HepG2 (cell line): ENCODE measurements around the gene VAMP2. TPM values are rescaled to one million over a fixed set of nuclear protein-coding genes. Genes with fewer than 3 reads are reported as not detected.

Experiments used
- AGO1 ChIP-seq: fragments of 200-400 bp; formaldehyde crosslinking; IDR thresholded peaks from 2 replicates; pipeline ENCODE4 v1.6.1; 2017; ENCODE audit warnings: mild to moderate bottlenecking, low read depth, low read length, moderate library complexity; ENCODE audit not compliant: poor library complexity, severe bottlenecking
- ARNTL ChIP-seq: sonication (generic); formaldehyde crosslinking; IDR thresholded peaks from 2 replicates; pipeline ENCODE4 v1.4.0; 2020; ENCODE audit warnings: mild to moderate bottlenecking, missing genetic modification reagents
- CSRNP1 ChIP-seq: sonication (generic); formaldehyde crosslinking; IDR thresholded peaks from 2 replicates; pipeline ENCODE4 v1.8.1; 2023; ENCODE audit warnings: mild to moderate bottlenecking, missing genetic modification reagents
- NFATC3 ChIP-seq: sonication (generic); formaldehyde crosslinking; IDR thresholded peaks from 2 replicates; pipeline ENCODE4 v1.5.1; 2020; ENCODE audit warnings: mild to moderate bottlenecking, missing genetic modification reagents
- NFKBIZ ChIP-seq: IDR thresholded peaks from 2 replicates; pipeline ENCODE4 v1.6.1; 2018; ENCODE audit warnings: missing genetic modification reagents, missing compliant biosample characterization
- NR2C2 ChIP-seq: sonication (generic); formaldehyde crosslinking; IDR thresholded peaks from 2 replicates; pipeline ENCODE4 v1.4.0; 2020; ENCODE audit warnings: missing genetic modification reagents, mild to moderate bottlenecking, moderate library complexity, borderline replicate concordance
- SMAD1 ChIP-seq: sonication (generic); formaldehyde crosslinking; IDR thresholded peaks from 2 replicates; pipeline ENCODE4 v1.4.0; 2020; ENCODE audit warnings: missing genetic modification reagents, low read depth, mild to moderate bottlenecking, borderline replicate concordance
- THAP11 ChIP-seq: IDR thresholded peaks from 2 replicates; pipeline ENCODE4 v1.6.1; 2016; ENCODE audit warnings: missing biosample characterization, missing genetic modification reagents
- TRAFD1 ChIP-seq: sonication (generic); formaldehyde crosslinking; IDR thresholded peaks from 2 replicates; pipeline ENCODE4 v1.5.1; 2020; ENCODE audit warnings: missing genetic modification reagents, mild to moderate bottlenecking, borderline replicate concordance
- ZKSCAN5 ChIP-seq: sonication (generic); formaldehyde crosslinking; IDR thresholded peaks from 2 replicates; pipeline ENCODE4 v1.5.1; 2020; ENCODE audit warnings: mild to moderate bottlenecking, missing genetic modification reagents
- ZNF235 ChIP-seq: sonication (generic); formaldehyde crosslinking; IDR thresholded peaks from 2 replicates; pipeline ENCODE4 v1.8.1; 2023; ENCODE audit warnings: mild to moderate bottlenecking, missing genetic modification reagents, borderline replicate concordance
- ZNF768 ChIP-seq: sonication (generic); formaldehyde crosslinking; IDR thresholded peaks from 2 replicates; pipeline ENCODE4 v1.4.0; 2020; ENCODE audit warnings: missing genetic modification reagents
- ZNF891 ChIP-seq: sonication (generic); formaldehyde crosslinking; IDR thresholded peaks from 2 replicates; pipeline ENCODE4 v1.5.0; 2020; ENCODE audit warnings: mild to moderate bottlenecking, missing genetic modification reagents
- polyA plus RNA-seq, 8 experiments: library from polyadenylated mRNA; depleted of rRNA in 3 of 8; stranded (reverse) in 7 of 8; unstranded in 1 of 8; fragments of >200 nt; fragmentation: Illumina TruSeq in 4 of 8; extraction: Trizol in 4 of 8; gene quantifications; 2 replicates each; pipeline versions ENCODE4 v1.2.1 to v1.2.3, GENCODE V29; 2011 to 2016; ENCODE audit warnings: low read depth in 4 of 8, missing spikeins in 1 of 8, mixed read lengths in 1 of 8; ENCODE audit not compliant: insufficient read depth in 1 of 8
- total RNA-seq, 5 experiments: library from RNA; depleted of rRNA; stranded (reverse); fragments of >200 nt; fragmentation: Illumina TruSeq; extraction: Trizol; gene quantifications; 2 replicates each; pipeline ENCODE4 v1.2.3, GENCODE V29; 2016; ENCODE audit warnings: low read depth in 1 of 5
- TF ChIP-seq, protein P1 (sequence below): sonication (generic); formaldehyde crosslinking; IDR thresholded peaks from 2 replicates; pipeline ENCODE4 v1.4.0; 2020; ENCODE audit warnings: mild to moderate bottlenecking, missing genetic modification reagents
- TF ChIP-seq, protein P2 (sequence below): sonication (generic); formaldehyde crosslinking; IDR thresholded peaks from 2 replicates; pipeline ENCODE4 v1.5.0; 2020; ENCODE audit warnings: missing genetic modification reagents

Gene VAMP2
- total and polyA plus RNA-seq, 2 of the 13 experiments (the other 11 are each of a cell fraction or from before 2014, with no cell fraction given) = 3.9 to 17.2 TPM

DNA sequence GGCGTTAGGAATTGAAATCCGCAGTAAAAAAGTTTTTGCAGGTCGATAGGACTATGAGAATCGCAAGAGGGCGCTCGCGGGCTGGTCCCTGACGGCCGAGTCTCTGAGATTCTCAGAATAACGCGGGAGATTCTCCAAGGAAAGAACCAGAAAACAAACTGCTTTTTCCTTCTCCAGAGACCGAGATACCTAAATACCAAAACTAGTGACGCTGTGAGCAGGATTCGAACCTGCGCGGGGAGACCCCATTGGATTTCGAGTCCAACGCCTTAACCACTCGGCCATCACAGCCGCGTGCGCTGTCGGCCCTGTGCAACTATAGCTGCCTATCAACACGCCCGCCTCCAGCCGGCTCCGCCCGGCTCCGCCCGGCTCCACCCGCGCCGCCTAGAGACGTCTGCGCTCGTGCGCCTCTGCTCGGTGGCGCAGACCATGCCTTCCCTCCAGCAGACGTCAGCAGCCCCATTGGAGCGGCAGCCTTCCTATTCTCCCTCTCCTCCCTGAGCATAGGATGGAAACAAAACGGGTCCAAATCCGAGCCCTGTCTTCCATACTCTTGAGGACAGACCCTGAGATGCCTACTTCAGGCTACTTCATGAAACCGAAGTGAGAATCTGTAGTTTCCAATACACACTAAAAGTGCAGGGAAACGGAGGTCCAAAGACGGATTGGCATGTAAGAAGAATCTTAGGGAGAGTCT, 23.9 kb downstream of the VAMP2 start (continued):
- TF ChIP-seq, protein P1, sequence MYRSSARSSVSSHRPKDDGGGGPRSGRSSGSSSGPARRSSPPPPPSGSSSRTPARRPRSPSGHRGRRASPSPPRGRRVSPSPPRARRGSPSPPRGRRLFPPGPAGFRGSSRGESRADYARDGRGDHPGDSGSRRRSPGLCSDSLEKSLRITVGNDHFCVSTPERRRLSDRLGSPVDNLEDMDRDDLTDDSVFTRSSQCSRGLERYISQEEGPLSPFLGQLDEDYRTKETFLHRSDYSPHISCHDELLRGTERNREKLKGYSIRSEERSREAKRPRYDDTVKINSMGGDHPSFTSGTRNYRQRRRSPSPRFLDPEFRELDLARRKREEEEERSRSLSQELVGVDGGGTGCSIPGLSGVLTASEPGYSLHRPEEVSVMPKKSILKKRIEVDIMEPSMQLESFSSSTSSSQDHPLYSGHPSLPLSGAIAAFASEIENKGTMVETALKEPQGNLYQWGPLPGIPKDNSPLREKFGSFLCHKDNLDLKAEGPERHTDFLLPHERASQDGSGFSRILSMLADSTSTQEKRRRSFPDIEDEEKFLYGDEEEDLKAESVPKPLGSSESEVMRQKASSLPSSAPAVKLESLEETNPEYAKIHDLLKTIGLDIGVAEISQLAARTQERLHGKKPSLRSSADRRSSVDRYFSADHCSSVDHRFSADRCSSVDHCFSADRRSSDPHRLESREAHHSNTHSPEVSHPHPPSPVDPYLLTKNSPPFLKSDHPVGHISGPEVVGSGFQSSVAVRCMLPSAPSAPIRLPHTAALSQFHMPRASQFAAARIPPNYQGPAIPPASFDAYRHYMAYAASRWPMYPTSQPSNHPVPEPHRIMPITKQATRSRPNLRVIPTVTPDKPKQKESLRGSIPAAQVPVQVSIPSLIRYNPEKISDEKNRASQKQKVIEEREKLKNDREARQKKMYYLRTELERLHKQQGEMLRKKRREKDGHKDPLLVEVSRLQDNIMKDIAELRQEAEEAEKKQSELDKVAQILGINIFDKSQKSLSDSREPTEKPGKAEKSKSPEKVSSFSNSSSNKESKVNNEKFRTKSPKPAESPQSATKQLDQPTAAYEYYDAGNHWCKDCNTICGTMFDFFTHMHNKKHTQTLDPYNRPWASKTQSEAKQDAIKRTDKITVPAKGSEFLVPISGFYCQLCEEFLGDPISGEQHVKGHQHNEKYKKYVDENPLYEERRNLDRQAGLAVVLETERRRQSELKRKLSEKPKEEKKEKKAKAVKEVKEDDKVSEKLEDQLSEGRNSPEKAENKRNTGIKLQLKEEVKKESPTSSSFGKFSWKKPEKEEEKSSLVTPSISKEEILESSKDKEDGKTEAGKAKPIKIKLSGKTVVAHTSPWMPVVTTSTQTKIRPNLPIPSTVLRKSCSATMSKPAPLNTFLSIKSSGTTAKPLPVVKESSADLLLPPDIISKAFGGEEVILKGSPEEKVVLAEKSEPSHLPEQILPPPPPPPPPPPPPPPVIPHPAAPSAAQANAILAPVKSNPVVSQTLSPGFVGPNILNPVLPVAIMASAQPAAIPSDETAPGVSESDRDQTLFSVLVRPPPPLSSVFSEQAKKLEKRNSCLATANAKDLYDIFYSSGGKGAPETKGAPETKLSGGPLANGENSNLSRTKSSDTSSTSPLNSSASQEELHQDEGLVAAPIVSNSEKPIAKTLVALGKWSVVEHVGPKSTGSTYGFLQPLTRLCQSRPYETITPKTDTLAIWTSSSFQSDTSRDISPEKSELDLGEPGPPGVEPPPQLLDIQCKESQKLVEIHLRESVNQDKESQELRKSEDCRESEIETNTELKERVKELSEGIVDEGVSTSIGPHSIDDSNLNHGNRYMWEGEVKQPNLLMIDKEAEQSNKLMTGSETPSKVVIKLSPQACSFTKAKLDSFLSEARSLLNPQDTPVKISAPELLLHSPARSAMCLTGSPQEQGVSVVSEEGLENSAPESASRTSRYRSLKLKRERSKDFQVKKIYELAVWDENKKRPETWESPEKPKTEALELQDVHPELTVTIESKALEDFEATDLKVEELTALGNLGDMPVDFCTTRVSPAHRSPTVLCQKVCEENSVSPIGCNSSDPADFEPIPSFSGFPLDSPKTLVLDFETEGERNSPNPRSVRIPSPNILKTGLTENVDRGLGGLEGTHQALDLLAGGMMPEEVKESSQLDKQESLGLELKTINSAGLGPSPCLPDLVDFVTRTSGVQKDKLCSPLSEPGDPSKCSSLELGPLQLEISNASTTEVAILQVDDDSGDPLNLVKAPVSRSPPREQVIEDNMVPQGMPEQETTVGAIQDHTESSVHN (CRISPR knock-in tag) = no peak
- TF ChIP-seq NFATC3 (CRISPR knock-in tag) (no peak), NFKBIZ (CRISPR knock-in tag) (no peak), CSRNP1 (peak; percentile 55; the same call in 1 of the 2 replicates), SMAD1 (CRISPR knock-in tag) (peak; percentile 37; the same call in 1 of the 2 replicates), ZNF891 (CRISPR knock-in tag) (peak; percentile 75), ZNF235 (CRISPR knock-in tag) (peak; percentile 46; the same call in 1 of the 2 replicates), ARNTL (no peak; the same call in none of the 2 replicates), AGO1 (no peak), NR2C2 (CRISPR knock-in tag) (no peak; the same call in 1 of the 2 replicates), TRAFD1 (CRISPR knock-in tag) (no peak), THAP11 (CRISPR knock-in tag) (peak; percentile 68), ZKSCAN5 (no peak), ZNF768 (peak; percentile 62; the same call in 1 of the 2 replicates)
- TF ChIP-seq, protein P2, sequence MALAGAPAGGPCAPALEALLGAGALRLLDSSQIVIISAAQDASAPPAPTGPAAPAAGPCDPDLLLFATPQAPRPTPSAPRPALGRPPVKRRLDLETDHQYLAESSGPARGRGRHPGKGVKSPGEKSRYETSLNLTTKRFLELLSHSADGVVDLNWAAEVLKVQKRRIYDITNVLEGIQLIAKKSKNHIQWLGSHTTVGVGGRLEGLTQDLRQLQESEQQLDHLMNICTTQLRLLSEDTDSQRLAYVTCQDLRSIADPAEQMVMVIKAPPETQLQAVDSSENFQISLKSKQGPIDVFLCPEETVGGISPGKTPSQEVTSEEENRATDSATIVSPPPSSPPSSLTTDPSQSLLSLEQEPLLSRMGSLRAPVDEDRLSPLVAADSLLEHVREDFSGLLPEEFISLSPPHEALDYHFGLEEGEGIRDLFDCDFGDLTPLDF (CRISPR knock-in tag) = peak; percentile 80; the same call in 1 of the 2 replicates
